ENCODE data around the gene CARD9. TPM values are rescaled to one million over a fixed set of nuclear protein-coding genes. Genes with fewer than 3 reads are reported as not detected.

CARD9 gene
- total RNA-seq, 5 donors from 2014 or later (not counting 1 experiment from before 2014, with no cell fraction given), result 0.43 to 1.4 (median 0.76) TPM

- H3K27me3 ChIP-seq (replicated peaks in 1 of 2; ENCODE audit: control insufficient read depth in 2 of 2, extremely low read depth in 1 of 2, insufficient read depth in 2 of 2, low read length in 1 of 2), result no peaks in the 10 kb centered on the region
- no peak for ATAC-seq (replicated peaks in 1 of 4)
- H3K27ac ChIP-seq (ENCODE audit: low read length), result no peak overlapping the region
- no peaks in the 10 kb centered on the region for H3K27me3 Mint-ChIP-seq
- H3K9me3 ChIP-seq, result no peaks in the 10 kb centered on the region
- no peak overlapping the region for H3K4me3 Mint-ChIP-seq
- DNase-seq, result no peak
- peaks cover 0 to 2% (median 0%) of the 10 kb centered on the region in 3 donors for H3K4me1 Mint-ChIP-seq
- H3K4me3 ChIP-seq (ENCODE audit: control insufficient read depth in 1 of 2, extremely low read depth in 1 of 2, low read length in 1 of 2), result no peak overlapping the region
- H3K9me3 Mint-ChIP-seq, result no peaks in the 10 kb centered on the region
- ChIA-PET CTCF (no interaction called here), POLR2A (no interaction called here)
- no peaks in the 10 kb centered on the region for H3K36me3 ChIP-seq (ENCODE audit: control insufficient read depth in 2 of 2, extremely low read depth in 1 of 2, insufficient read depth in 1 of 2, low read length in 1 of 2)
- H3K36me3 Mint-ChIP-seq, result no peaks in the 10 kb centered on the region
- H3K4me1 ChIP-seq (ENCODE audit: control insufficient read depth in 1 of 2, extremely low read depth in 1 of 2, insufficient read depth in 2 of 2, low read length in 2 of 2), result peaks cover 0 to 7% of the 10 kb centered on the region in 2 experiments
- 89% methylated on average over 3 of the region's 12 CpGs for WGBS (ENCODE audit: insufficient coverage)
- no peak overlapping the region for H3K27ac Mint-ChIP-seq
Measured at GRCh38 chr9:136339958-136340310, 33.5 kb downstream of the CARD9 start.

- no peaks in the 10 kb centered on the region for H3K36me3 Mint-ChIP-seq
- ATAC-seq (replicated peaks in 1 of 4) (peak in 1 of 4 experiments; percentile 48), DNase-seq (peak in 11 of 35 experiments; percentile 16 to 48 (median 30))
- no peaks in the 10 kb centered on the region for H3K27me3 ChIP-seq (replicated peaks in 1 of 2; ENCODE audit: control insufficient read depth in 2 of 2, extremely low read depth in 1 of 2, insufficient read depth in 2 of 2, low read length in 1 of 2)
- H3K4me3 ChIP-seq (ENCODE audit: control insufficient read depth in 1 of 2, extremely low read depth in 1 of 2, low read length in 1 of 2), result no peak overlapping the region
- H3K27me3 Mint-ChIP-seq, result no peaks in the 10 kb centered on the region
- ChIA-PET POLR2A (no interaction called here), CTCF (no interaction called here)
- no peak overlapping the region for H3K4me3 Mint-ChIP-seq
- no peaks in the 10 kb centered on the region for H3K36me3 ChIP-seq (ENCODE audit: control insufficient read depth in 2 of 2, extremely low read depth in 1 of 2, insufficient read depth in 1 of 2, low read length in 1 of 2)
- WGBS (ENCODE audit: insufficient coverage), result 86% methylated on average over 22 of the region's 32 CpGs
- H3K27ac Mint-ChIP-seq, result no peak overlapping the region
- no peaks in the 10 kb centered on the region for H3K9me3 ChIP-seq
- H3K9me3 Mint-ChIP-seq, result no peaks in the 10 kb centered on the region
- peaks cover 0 to 2% (median 0%) of the 10 kb centered on the region in 3 donors for H3K4me1 Mint-ChIP-seq
- H3K4me1 ChIP-seq (ENCODE audit: control insufficient read depth in 1 of 2, extremely low read depth in 1 of 2, insufficient read depth in 2 of 2, low read length in 2 of 2), result peaks cover 0 to 7% of the 10 kb centered on the region in 2 experiments
- no peak overlapping the region for H3K27ac ChIP-seq (ENCODE audit: low read length)
Measured at GRCh38 chr9:136339173-136339957, 34.1 kb downstream of the CARD9 start.

- Histone ChIP-seq H3K4me3 (ENCODE audit: control insufficient read depth in 1 of 2, extremely low read depth in 1 of 2, low read length in 1 of 2) (no peak overlapping the region), H3K27me3 (replicated peaks in 1 of 2; ENCODE audit: control insufficient read depth in 2 of 2, extremely low read depth in 1 of 2, insufficient read depth in 2 of 2, low read length in 1 of 2) (no peaks in the 10 kb centered on the region), H3K4me1 (ENCODE audit: control insufficient read depth in 1 of 2, extremely low read depth in 1 of 2, insufficient read depth in 2 of 2, low read length in 2 of 2) (peaks cover 0 to 7% of the 10 kb centered on the region in 2 experiments), H3K9me3 (no peaks in the 10 kb centered on the region), H3K36me3 (ENCODE audit: control insufficient read depth in 2 of 2, extremely low read depth in 1 of 2, insufficient read depth in 1 of 2, low read length in 1 of 2) (no peaks in the 10 kb centered on the region), H3K27ac (ENCODE audit: low read length) (no peak overlapping the region)
- ChIA-PET CTCF (no interaction called here), POLR2A (no interaction called here)
- Mint-ChIP-seq H3K36me3 (no peaks in the 10 kb centered on the region), H3K27ac (no peak overlapping the region), H3K4me1 (peaks cover 0 to 2% (median 0%) of the 10 kb centered on the region in 3 donors), H3K4me3 (no peak overlapping the region), H3K27me3 (no peaks in the 10 kb centered on the region), H3K9me3 (no peaks in the 10 kb centered on the region)
- ATAC-seq (replicated peaks in 1 of 4) (no peak), DNase-seq (no peak)
- WGBS (ENCODE audit: insufficient coverage), result 97% methylated on average over 22 of the region's 25 CpGs
Measured at GRCh38 chr9:136338511-136338910, 35.0 kb downstream of the CARD9 start.

GRCh38 chr9:136337416-136338395, 35.8 kb downstream of the CARD9 start:
- H3K9me3 ChIP-seq, result no peaks in the 10 kb centered on the region
- Mint-ChIP-seq H3K9me3 (no peaks in the 10 kb centered on the region), H3K36me3 (no peaks in the 10 kb centered on the region), H3K4me3 (no peak overlapping the region), H3K27me3 (no peaks in the 10 kb centered on the region), H3K27ac (no peak overlapping the region), H3K4me1 (no peaks in the 10 kb centered on the region)
- CTCF ChIA-PET, result interaction anchor here in 1 of 2 donors (0.6 kb wide), 1 partner anchor 63 kb away, joined by 3 read pairs; no protein-coding TSS in a partner anchor
- H3K4me1 ChIP-seq (ENCODE audit: control insufficient read depth in 1 of 2, extremely low read depth in 1 of 2, insufficient read depth in 2 of 2, low read length in 2 of 2), result peaks cover 0 to under 1% of the 10 kb centered on the region in 2 experiments
- DNase-seq, result no peak
- ATAC-seq (replicated peaks in 1 of 4), result no peak
- no peaks in the 10 kb centered on the region for H3K36me3 ChIP-seq (ENCODE audit: control insufficient read depth in 2 of 2, extremely low read depth in 1 of 2, insufficient read depth in 1 of 2, low read length in 1 of 2)
- H3K27me3 ChIP-seq (replicated peaks in 1 of 2; ENCODE audit: control insufficient read depth in 2 of 2, extremely low read depth in 1 of 2, insufficient read depth in 2 of 2, low read length in 1 of 2), result no peaks in the 10 kb centered on the region
- POLR2A ChIA-PET, result no interaction called here
- H3K27ac ChIP-seq (ENCODE audit: low read length), result no peak overlapping the region
- WGBS (ENCODE audit: insufficient coverage), result 90% methylated on average over 33 of the region's 43 CpGs
- no peak overlapping the region for H3K4me3 ChIP-seq (ENCODE audit: control insufficient read depth in 1 of 2, extremely low read depth in 1 of 2, low read length in 1 of 2)

- Histone ChIP-seq H3K27me3 (replicated peaks in 1 of 2; ENCODE audit: control insufficient read depth in 2 of 2, extremely low read depth in 1 of 2, insufficient read depth in 2 of 2, low read length in 1 of 2) (no peaks in the 10 kb centered on the region), H3K27ac (ENCODE audit: low read length) (no peak overlapping the region), H3K4me3 (ENCODE audit: control insufficient read depth in 1 of 2, extremely low read depth in 1 of 2, low read length in 1 of 2) (no peak overlapping the region), H3K4me1 (ENCODE audit: control insufficient read depth in 1 of 2, extremely low read depth in 1 of 2, insufficient read depth in 2 of 2, low read length in 2 of 2) (peaks cover 0 to 2% of the 10 kb centered on the region in 2 experiments), H3K36me3 (ENCODE audit: control insufficient read depth in 2 of 2, extremely low read depth in 1 of 2, insufficient read depth in 1 of 2, low read length in 1 of 2) (no peaks in the 10 kb centered on the region), H3K9me3 (no peaks in the 10 kb centered on the region)
- ATAC-seq (replicated peaks in 1 of 4) (no peak), DNase-seq (no peak)
- CTCF ChIA-PET, result interaction anchor here in 1 of 2 donors (0.6 kb wide), 1 partner anchor 64 kb away, joined by 3 read pairs; no protein-coding TSS in a partner anchor
- Mint-ChIP-seq H3K4me3 (no peak overlapping the region), H3K27me3 (no peaks in the 10 kb centered on the region), H3K36me3 (no peaks in the 10 kb centered on the region), H3K27ac (no peak overlapping the region), H3K9me3 (no peaks in the 10 kb centered on the region), H3K4me1 (no peaks in the 10 kb centered on the region)
- 96% methylated on average over 18 of the region's 23 CpGs for whole genome bisulfite sequencing (ENCODE audit: insufficient coverage)
- POLR2A ChIA-PET, result no interaction called here
Measured at GRCh38 chr9:136336881-136337280, 36.6 kb downstream of the CARD9 start.

GRCh38 chr9:136336156-136336870, 37.2 kb downstream of the CARD9 start:
- ChIA-PET POLR2A (no interaction called here), CTCF (no interaction called here)
- no peak overlapping the region for H3K4me3 ChIP-seq (ENCODE audit: control insufficient read depth in 1 of 2, extremely low read depth in 1 of 2, low read length in 1 of 2)
- no peak overlapping the region for H3K27ac ChIP-seq (ENCODE audit: low read length)
- no peaks in the 10 kb centered on the region for H3K9me3 ChIP-seq
- no peaks in the 10 kb centered on the region for H3K27me3 Mint-ChIP-seq
- ATAC-seq (replicated peaks in 1 of 4) (no peak), DNase-seq (no peak)
- H3K36me3 Mint-ChIP-seq, result no peaks in the 10 kb centered on the region
- H3K4me1 ChIP-seq (ENCODE audit: control insufficient read depth in 1 of 2, extremely low read depth in 1 of 2, insufficient read depth in 2 of 2, low read length in 2 of 2), result peaks cover 0 to 4% of the 10 kb centered on the region in 2 experiments
- no peak overlapping the region for H3K4me3 Mint-ChIP-seq
- WGBS (ENCODE audit: insufficient coverage), result 92% methylated on average over 23 of the region's 30 CpGs
- H3K4me1 Mint-ChIP-seq, result no peaks in the 10 kb centered on the region
- no peaks in the 10 kb centered on the region for H3K9me3 Mint-ChIP-seq
- no peaks in the 10 kb centered on the region for H3K36me3 ChIP-seq (ENCODE audit: control insufficient read depth in 2 of 2, extremely low read depth in 1 of 2, insufficient read depth in 1 of 2, low read length in 1 of 2)
- H3K27me3 ChIP-seq (replicated peaks in 1 of 2; ENCODE audit: control insufficient read depth in 2 of 2, extremely low read depth in 1 of 2, insufficient read depth in 2 of 2, low read length in 1 of 2), result no peaks in the 10 kb centered on the region
- no peak overlapping the region for H3K27ac Mint-ChIP-seq
